HCT116 (cell line): Measurements from ENCODE around the gene CHST8.

Source experiments
- CBX3 ChIP-seq: IDR thresholded peaks from 2 replicates; pipeline ENCODE4 v1.6.1; 2012; ENCODE audit warnings: low read depth
- EGR1 ChIP-seq: IDR thresholded peaks from 2 replicates; pipeline ENCODE4 v1.6.1; 2012; ENCODE audit warnings: low read depth
- EZH2 ChIP-seq: fragments of 200-600 bp; sonication (generic); IDR thresholded peaks from 2 replicates; pipeline ENCODE4 v1.6.1; 2017; ENCODE audit warnings: antibody characterized with exemption, mixed run types
- EZH2phosphoT487 ChIP-seq: fragments of 200-600 bp; IDR thresholded peaks from 2 replicates; pipeline ENCODE4 v1.6.1; 2018; ENCODE audit warnings: antibody characterized with exemption, borderline replicate concordance
- FOSL1 ChIP-seq: IDR thresholded peaks from 2 replicates; pipeline ENCODE4 v1.6.1; 2012; ENCODE audit warnings: low read depth
- JUND ChIP-seq: IDR thresholded peaks from 2 replicates; pipeline ENCODE4 v1.6.1; 2012
- POLR2A ChIP-seq: IDR thresholded peaks from 2 replicates; pipeline ENCODE4 v1.7.0; 2011; ENCODE audit warnings: borderline replicate concordance; ENCODE audit not compliant: insufficient read depth, insufficient read length; ENCODE audit errors: extremely low read depth
- SIN3A ChIP-seq: IDR thresholded peaks from 2 replicates; pipeline ENCODE4 v1.6.1; 2012; ENCODE audit warnings: low read depth
- YY1 ChIP-seq: IDR thresholded peaks from 2 replicates; pipeline ENCODE4 v1.6.1; 2011; ENCODE audit warnings: low read length, low read depth, moderate library complexity, mild to moderate bottlenecking; ENCODE audit not compliant: insufficient replicate concordance; ENCODE audit errors: extremely low read depth
- ZNF274 ChIP-seq: fragments of 200-500 bp; sonication (Bioruptor generic); IDR thresholded peaks from 2 replicates; pipeline ENCODE4 v1.6.1; 2014; ENCODE audit warnings: mild to moderate bottlenecking, low read depth, low read length, inconsistent platforms
- TF ChIP-seq, protein P1 (sequence below), 3 experiments: fragments of 200-600 bp in 1 of 3; sonication (generic) in 1 of 3; IDR thresholded peaks in 2 of 3; conservative IDR thresholded peaks in 1 of 3; 2 replicates each; pipeline ENCODE4 v1.5.1; 2012 to 2017; ENCODE audit warnings: low read depth in 2 of 3, low read length in 2 of 3, antibody characterized with exemption in 1 of 3, borderline replicate concordance in 1 of 3, control low read depth in 1 of 3, mild to moderate bottlenecking in 1 of 3, mixed read lengths in 1 of 3, mixed run types in 1 of 3, moderate library complexity in 1 of 3; ENCODE audit not compliant: insufficient read depth in 1 of 3
- TF ChIP-seq, protein P2 (sequence below): IDR thresholded peaks from 2 replicates; pipeline ENCODE4 v1.6.1; 2012

DNA sequence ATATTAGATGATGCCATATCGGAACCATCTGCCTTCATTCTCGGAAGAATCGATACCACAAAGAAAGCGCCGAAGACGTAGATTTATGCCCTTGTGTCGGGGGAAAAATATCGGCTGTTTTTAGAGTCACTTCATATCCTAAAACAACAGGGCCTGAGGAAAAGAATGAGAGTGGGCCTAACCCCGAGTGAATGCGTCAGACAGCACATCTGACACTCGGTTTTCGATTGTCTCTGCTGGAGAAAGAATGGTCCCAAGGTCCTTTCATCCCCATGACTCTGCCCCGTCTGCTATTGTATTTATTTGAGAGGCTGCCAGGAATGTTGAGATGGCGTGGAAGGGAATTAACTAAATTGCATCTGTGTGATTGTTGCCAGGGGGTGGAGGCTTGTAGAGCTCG is 46.1 kb downstream of the CHST8 start:
- TF ChIP-seq, protein P1, sequence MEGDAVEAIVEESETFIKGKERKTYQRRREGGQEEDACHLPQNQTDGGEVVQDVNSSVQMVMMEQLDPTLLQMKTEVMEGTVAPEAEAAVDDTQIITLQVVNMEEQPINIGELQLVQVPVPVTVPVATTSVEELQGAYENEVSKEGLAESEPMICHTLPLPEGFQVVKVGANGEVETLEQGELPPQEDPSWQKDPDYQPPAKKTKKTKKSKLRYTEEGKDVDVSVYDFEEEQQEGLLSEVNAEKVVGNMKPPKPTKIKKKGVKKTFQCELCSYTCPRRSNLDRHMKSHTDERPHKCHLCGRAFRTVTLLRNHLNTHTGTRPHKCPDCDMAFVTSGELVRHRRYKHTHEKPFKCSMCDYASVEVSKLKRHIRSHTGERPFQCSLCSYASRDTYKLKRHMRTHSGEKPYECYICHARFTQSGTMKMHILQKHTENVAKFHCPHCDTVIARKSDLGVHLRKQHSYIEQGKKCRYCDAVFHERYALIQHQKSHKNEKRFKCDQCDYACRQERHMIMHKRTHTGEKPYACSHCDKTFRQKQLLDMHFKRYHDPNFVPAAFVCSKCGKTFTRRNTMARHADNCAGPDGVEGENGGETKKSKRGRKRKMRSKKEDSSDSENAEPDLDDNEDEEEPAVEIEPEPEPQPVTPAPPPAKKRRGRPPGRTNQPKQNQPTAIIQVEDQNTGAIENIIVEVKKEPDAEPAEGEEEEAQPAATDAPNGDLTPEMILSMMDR (IDR thresholded peaks at IDR 0.05 in 2 of 3, conservative IDR thresholded peaks at IDR 0.05 in 1 of 3; ENCODE audit: borderline replicate concordance in 1 of 3, insufficient read depth in 1 of 3, low read depth in 2 of 3, low read length in 2 of 3) = no peak
- TF ChIP-seq EZH2phosphoT487 (no peak), EZH2 (no peak), CBX3 (no peak), JUND (no peak), FOSL1 (no peak), YY1 (no peak), ZNF274 (no peak), POLR2A (no peak), SIN3A (no peak), EGR1 (no peak)
- TF ChIP-seq, protein P2, sequence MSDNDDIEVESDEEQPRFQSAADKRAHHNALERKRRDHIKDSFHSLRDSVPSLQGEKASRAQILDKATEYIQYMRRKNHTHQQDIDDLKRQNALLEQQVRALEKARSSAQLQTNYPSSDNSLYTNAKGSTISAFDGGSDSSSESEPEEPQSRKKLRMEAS = no peak
